GM23338 (cell line): Measurements from ENCODE around the gene PANK1. TPM values are rescaled to one million over a fixed set of nuclear protein-coding genes. Genes with fewer than 3 reads are reported as not detected.

Experiments
- ATAC-seq: fragments of 200-7000 bp; cut with Tn5 transposase; 3 replicates; pipeline ENCODE4 v1.9.1; 2020
- DNase-seq: peaks from one replicate; pipeline ENCODE4 v3.0.0-alpha.2; 2015; ENCODE audit warnings: low spot score
- H2AFZ ChIP-seq: fragments of 200-600 bp; sonication (generic); 2 replicates; pipeline ENCODE4 v1.8.0; 2016; ENCODE audit warnings: antibody characterized with exemption, mild to moderate bottlenecking, moderate library complexity
- H3F3A ChIP-seq: fragments of 200-600 bp; sonication (generic); replicated peaks from 2 replicates; pipeline ENCODE4 v1.8.0; 2017; ENCODE audit warnings: antibody characterized with exemption, mixed run types, low read depth
- H3K27ac ChIP-seq: fragments of 200-600 bp; sonication (generic); 2 replicates; pipeline ENCODE4 v1.6.1; 2016; ENCODE audit warnings: low read depth
- H3K27me3 ChIP-seq: fragments of 200-600 bp; sonication (generic); 2 replicates; pipeline ENCODE4 v1.8.0; 2016; ENCODE audit warnings: mild to moderate bottlenecking, mixed run types, moderate library complexity; ENCODE audit not compliant: insufficient read depth
- H3K36me3 ChIP-seq: fragments of 200-600 bp; sonication (generic); 2 replicates; pipeline ENCODE4 v1.8.0; 2016; ENCODE audit warnings: mild to moderate bottlenecking; ENCODE audit not compliant: insufficient read depth
- H3K4me1 ChIP-seq: fragments of 200-600 bp; sonication (generic); 2 replicates; pipeline ENCODE4 v1.8.0; 2016; ENCODE audit warnings: mild to moderate bottlenecking, moderate library complexity; ENCODE audit not compliant: insufficient read depth
- H3K4me2 ChIP-seq: fragments of 200-600 bp; sonication (generic); 2 replicates; pipeline ENCODE4 v1.7.1; 2017; ENCODE audit warnings: mixed run types
- H3K4me3 ChIP-seq: fragments of 200-600 bp; sonication (generic); 2 replicates; pipeline ENCODE4 v1.6.1; 2016; ENCODE audit warnings: mixed run types
- H3K79me2 ChIP-seq: fragments of 200-600 bp; sonication (generic); replicated peaks from 2 replicates; pipeline ENCODE4 v1.8.0; 2017; ENCODE audit warnings: mild to moderate bottlenecking; ENCODE audit not compliant: insufficient read depth
- H3K9me2 ChIP-seq: fragments of 200-600 bp; sonication (generic); 2 replicates; pipeline ENCODE4 v1.8.0; 2017; ENCODE audit not compliant: insufficient read depth
- H4K20me1 ChIP-seq: fragments of 200-600 bp; sonication (generic); replicated peaks from 2 replicates; pipeline ENCODE4 v1.8.0; 2017; ENCODE audit warnings: mild to moderate bottlenecking; ENCODE audit not compliant: insufficient read depth
- H3K27ac Mint-ChIP-seq: 2 replicates; pipeline ENCODE4 v1.8.0; 2020; ENCODE audit warnings: inconsistent platforms, mild to moderate bottlenecking, moderate library complexity, mixed read lengths
- H3K27me3 Mint-ChIP-seq: 3 replicates; pipeline ENCODE4 v1.8.0; 2022; ENCODE audit warnings: low read depth, mild to moderate bottlenecking, moderate library complexity, mixed read lengths, inconsistent platforms; ENCODE audit not compliant: insufficient read depth, poor library complexity
- H3K36me3 Mint-ChIP-seq: 3 replicates; pipeline ENCODE4 v1.8.0; 2021; ENCODE audit warnings: low read depth, mild to moderate bottlenecking, inconsistent platforms, moderate library complexity, mixed read lengths
- H3K4me1 Mint-ChIP-seq: 3 replicates; pipeline ENCODE4 v1.8.0; 2020; ENCODE audit warnings: mild to moderate bottlenecking, inconsistent platforms, mixed read lengths
- H3K4me3 Mint-ChIP-seq: 3 replicates; pipeline ENCODE4 v1.8.0; 2021; ENCODE audit warnings: moderate library complexity, mild to moderate bottlenecking, inconsistent platforms, mixed read lengths
- H3K9me3 Mint-ChIP-seq: 3 replicates; pipeline ENCODE4 v1.8.0; 2020; ENCODE audit warnings: moderate library complexity, mild to moderate bottlenecking, inconsistent platforms, mixed read lengths
- CREB1 ChIP-seq: fragments of 250-450 bp; sonication (Bioruptor Pico); IDR thresholded peaks from 2 replicates; pipeline ENCODE4 v1.5.0; 2020; ENCODE audit warnings: low read depth, mild to moderate bottlenecking, moderate library complexity
- CTCF ChIP-seq, 2 experiments: fragments of 200-600 bp in 1 of 2; sonication (generic) in 1 of 2; conservative IDR thresholded peaks; 2 replicates each; pipeline versions ENCODE4 v1.5.1 to v1.6.1; 2016 to 2017; ENCODE audit warnings: antibody characterized with exemption in 2 of 2, low read depth in 2 of 2, mild to moderate bottlenecking in 2 of 2, moderate library complexity in 1 of 2
- EZH2 ChIP-seq: fragments of 200-600 bp; sonication (generic); IDR thresholded peaks from one replicate; pipeline ENCODE4 v1.8.0; 2017; ENCODE audit warnings: antibody characterized with exemption, mild to moderate bottlenecking, low read depth; ENCODE audit not compliant: unreplicated experiment
- JUNB ChIP-seq: IDR thresholded peaks from one replicate; pipeline ENCODE4 v1.6.1; 2016; ENCODE audit warnings: antibody characterized with exemption; ENCODE audit not compliant: unreplicated experiment
- POLR2AphosphoS5 ChIP-seq: IDR thresholded peaks from 2 replicates; pipeline ENCODE4 v1.6.1; 2016; ENCODE audit warnings: antibody characterized with exemption, low read depth
- REST ChIP-seq: IDR thresholded peaks from one replicate; pipeline ENCODE4 v1.6.1; 2018; ENCODE audit warnings: antibody characterized with exemption; ENCODE audit not compliant: unreplicated experiment
- STAT1 ChIP-seq: IDR thresholded peaks from one replicate; pipeline ENCODE4 v1.6.1; 2016; ENCODE audit warnings: antibody characterized with exemption; ENCODE audit not compliant: unreplicated experiment
- ZNF114 ChIP-seq: fragments of 250-450 bp; sonication (Bioruptor Pico); IDR thresholded peaks from 2 replicates; pipeline ENCODE4 v1.5.0; 2020; ENCODE audit warnings: mild to moderate bottlenecking, moderate library complexity
- ZNF331 ChIP-seq: fragments of 250-450 bp; sonication (Bioruptor Pico); IDR thresholded peaks from 2 replicates; pipeline ENCODE4 v1.5.0; 2020; ENCODE audit warnings: low read depth, mild to moderate bottlenecking, moderate library complexity
- ZNF462 ChIP-seq: fragments of 250-450 bp; sonication (Bioruptor Pico); IDR thresholded peaks from 2 replicates; pipeline ENCODE4 v1.5.0; 2020; ENCODE audit warnings: mild to moderate bottlenecking, moderate library complexity
- polyA plus RNA-seq: library from polyadenylated mRNA; unstranded; fragments of >200 nt; fragmentation: Nextera tagmentation; extraction: Ambion mirVana; gene quantifications from 2 replicates; pipeline ENCODE4 v1.2.1, GENCODE V29; 2016
- total RNA-seq: library from RNA; depleted of rRNA; stranded (reverse); fragments of >200 nt; shearing (Covaris generic); gene quantifications from 2 replicates; pipeline ENCODE4 v1.2.3, GENCODE V29; 2014

PANK1 gene
- total and polyA plus RNA-seq, 2 experiments from 2014 or later, result 15.2 to 44.7 TPM

GRCh38 chr10:89567576-89568245 is 77.3 kb downstream of the PANK1 start (continued):
- TF ChIP-seq ZNF462 (CRISPR knock-in tag) (no peak), ZNF331 (no peak), ZNF114 (no peak), STAT1 (no peak), EZH2 (no peak), POLR2AphosphoS5 (no peak)

- H3F3A ChIP-seq, result no peaks in the 10 kb centered on the region
- no peaks in the 10 kb centered on the region for H3K27me3 ChIP-seq
- H3K4me1 Mint-ChIP-seq, result peaks cover 23% of the 10 kb centered on the region; the same call in 2 of the 3 replicates
- no peak overlapping the region for H3K4me3 Mint-ChIP-seq
- no peaks in the 10 kb centered on the region for H3K79me2 ChIP-seq
- no peak overlapping the region for H3K27ac ChIP-seq
- DNase-seq (no peak), ATAC-seq (no peak)
- no peaks in the 10 kb centered on the region for H3K36me3 Mint-ChIP-seq
- H3K4me3 ChIP-seq, result no peak overlapping the region
- no peaks in the 10 kb centered on the region for H3K27me3 Mint-ChIP-seq
- H2AFZ ChIP-seq, result no peak overlapping the region
- no peaks in the 10 kb centered on the region for H3K9me2 ChIP-seq
- no peaks in the 10 kb centered on the region for H4K20me1 ChIP-seq
- no peaks in the 10 kb centered on the region; the same call in 2 of the 3 replicates for H3K9me3 Mint-ChIP-seq
- no peaks in the 10 kb centered on the region for H3K36me3 ChIP-seq
- H3K27ac Mint-ChIP-seq, result no peak overlapping the region
- no peak overlapping the region for H3K4me2 ChIP-seq
- H3K4me1 ChIP-seq, result peaks cover 13% of the 10 kb centered on the region
- TF ChIP-seq JUNB (no peak), STAT1 (no peak), CTCF (conservative IDR thresholded peaks at IDR 0.05; ENCODE audit: low read depth in 2 of 2) (no peak), REST (no peak), CREB1 (CRISPR knock-in tag) (no peak), POLR2AphosphoS5 (no peak)
Observed at GRCh38 chr10:89566992-89567391, 78.0 kb downstream of the PANK1 start.
